Hindlimb muscle (tissue), 1 donor: Measurements from ENCODE around the gene DBP. TPM values are rescaled to one million over a fixed set of nuclear protein-coding genes. Genes with fewer than 3 reads are reported as not detected.
"Not testable (repeated sequence)": the region's sequence is repeated elsewhere in the genome, so short reads cannot be mapped to it uniquely, and the experiment has no call there.

Experiments used
- DNase-seq: peaks from one replicate; pipeline ENCODE4 v3.0.0-alpha.2; 2013
- polyA plus RNA-seq: library from polyadenylated mRNA; unstranded; fragments of 120-200 nt; gene quantifications from one replicate; pipeline ENCODE4 v1.2.1, GENCODE V29; 2013; ENCODE audit not compliant: insufficient read length

The DBP gene, protein sequence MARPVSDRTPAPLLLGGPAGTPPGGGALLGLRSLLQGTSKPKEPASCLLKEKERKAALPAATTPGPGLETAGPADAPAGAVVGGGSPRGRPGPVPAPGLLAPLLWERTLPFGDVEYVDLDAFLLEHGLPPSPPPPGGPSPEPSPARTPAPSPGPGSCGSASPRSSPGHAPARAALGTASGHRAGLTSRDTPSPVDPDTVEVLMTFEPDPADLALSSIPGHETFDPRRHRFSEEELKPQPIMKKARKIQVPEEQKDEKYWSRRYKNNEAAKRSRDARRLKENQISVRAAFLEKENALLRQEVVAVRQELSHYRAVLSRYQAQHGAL
- polyA plus RNA-seq, result 7.9 TPM

GRCh38 chr19:48636859-48637448 is at the start of gene DBP:
TSS of gene DBP (minus strand) at chr19:48637379. CDS start at chr19:48636994, 385 bp downstream.
- DNase-seq, result no peak

DNA sequence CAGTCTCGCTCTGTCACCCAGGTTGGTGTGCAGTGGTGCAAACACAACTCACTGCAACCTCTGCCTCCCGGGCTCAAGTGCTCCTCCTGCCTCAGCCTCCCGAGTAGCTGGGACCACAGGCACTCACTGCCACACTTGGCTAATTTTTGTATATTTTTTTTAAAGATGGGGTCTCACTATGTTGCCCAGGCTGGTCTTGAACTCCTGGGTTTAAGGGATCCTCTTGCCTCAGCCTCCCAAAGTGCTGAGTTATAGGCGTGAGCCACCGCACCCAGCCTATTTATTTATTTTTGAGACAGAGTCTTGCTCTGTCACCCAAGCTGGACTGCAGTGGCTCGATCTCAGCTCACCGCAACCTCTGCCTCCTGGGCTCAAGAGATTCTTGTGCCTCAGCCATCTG is 49.5 kb upstream of the DBP start:
- DNase-seq, result not testable (repeated sequence)

DNA sequence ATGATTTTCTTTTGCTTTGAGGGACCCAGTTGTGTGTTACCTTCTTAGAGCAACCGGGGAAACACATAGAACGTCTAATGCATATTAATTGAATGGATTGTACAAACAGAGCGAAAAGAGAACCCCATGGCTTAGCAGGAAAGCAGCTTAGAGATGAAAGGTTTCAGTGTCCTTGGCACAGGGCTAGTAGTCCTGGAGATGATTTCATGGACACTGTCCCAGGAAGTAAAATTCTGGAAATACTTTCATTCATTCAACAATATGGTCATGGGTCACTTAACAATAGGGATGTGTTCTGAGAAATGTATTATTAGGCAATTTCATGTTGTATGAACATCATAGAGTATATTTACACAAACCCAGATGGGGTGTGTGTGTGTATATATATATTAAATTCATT is 48.9 kb upstream of the DBP start:
- DNase-seq, result no peak

DNA sequence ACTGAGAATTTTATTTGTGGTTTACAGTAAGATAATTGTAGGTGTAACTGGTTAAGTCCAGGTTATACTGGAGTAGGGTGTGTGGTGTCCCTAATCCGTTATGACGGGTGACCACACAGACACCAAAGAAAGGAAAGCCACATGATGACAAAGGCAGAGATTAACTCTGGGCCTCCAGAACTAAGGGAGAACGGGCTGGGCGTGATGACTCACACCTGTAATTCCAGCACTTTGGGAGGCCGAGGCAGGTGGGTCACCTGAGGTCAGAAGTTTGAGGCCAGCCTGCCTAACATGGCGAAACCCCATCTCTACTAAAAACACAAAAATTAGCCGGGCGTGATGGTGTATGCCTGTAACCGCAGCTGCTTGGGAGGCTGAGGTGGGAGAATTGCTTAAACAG is 48.4 kb upstream of the DBP start:
- no peak for DNase-seq

GRCh38 chr19:48683349-48683748 is 46.2 kb upstream of the DBP start:
- DNase-seq, result peak; percentile 67

DNA sequence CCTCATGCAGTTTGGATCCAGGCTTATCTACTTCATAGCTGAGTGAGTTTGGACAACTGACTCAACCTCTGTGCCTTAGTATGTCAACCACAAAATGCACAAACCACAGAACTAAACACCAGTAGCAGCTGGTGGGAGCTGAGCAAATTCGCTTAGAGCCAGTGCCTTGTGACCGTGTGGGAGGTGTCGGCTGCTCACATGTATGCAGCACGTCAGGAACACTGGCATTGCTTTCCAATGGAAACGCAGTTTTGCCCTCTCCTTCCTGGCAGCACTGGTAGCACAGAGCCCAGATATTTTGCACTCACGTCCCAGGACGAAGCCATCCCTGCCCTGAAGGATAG is 43.9 kb upstream of the DBP start:
- DNase-seq, result no peak

- no peak for DNase-seq
These were observed 43.4 kb upstream of the DBP start for GRCh38 chr19:48680436-48681126.

DNA sequence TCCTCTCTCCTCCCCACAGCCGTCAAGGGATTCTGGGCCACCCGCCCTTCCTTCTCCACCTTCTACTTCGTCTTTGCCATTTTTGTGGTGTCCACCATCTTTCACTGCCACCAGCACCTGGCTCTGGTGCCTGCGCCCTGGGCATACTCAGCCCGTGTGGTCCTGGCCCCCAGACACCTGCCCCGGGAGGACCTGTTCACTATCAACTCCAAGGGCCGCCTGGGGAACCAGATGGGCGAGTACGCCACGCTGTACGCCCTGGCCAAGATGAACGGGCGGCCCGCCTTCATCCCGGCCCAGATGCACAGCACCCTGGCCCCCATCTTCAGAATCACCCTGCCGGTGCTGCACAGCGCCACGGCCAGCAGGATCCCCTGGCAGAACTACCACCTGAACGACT is 42.8 kb upstream of the DBP start:
- DNase-seq, result not testable (repeated sequence)

DNA sequence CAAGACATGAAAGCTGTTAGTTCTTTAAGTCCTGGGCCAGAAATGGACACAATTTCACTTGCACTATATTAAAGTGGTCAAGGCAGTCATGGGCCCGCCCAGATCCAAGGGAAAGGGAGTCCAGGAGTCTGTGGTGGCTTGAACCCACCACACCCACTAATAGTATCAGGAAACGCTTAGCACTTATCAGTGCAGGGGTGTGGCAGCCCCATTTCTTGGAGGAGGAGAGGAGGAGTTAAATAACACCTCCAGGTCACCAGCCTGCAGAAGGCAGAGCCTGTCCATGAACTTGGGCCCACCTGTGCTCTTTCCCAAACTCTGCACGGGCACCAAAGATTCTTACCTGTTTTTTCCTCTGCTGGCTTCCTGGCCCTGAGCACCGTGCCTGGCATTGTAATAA is 41.0 kb upstream of the DBP start:
- no peak for DNase-seq

GRCh38 chr19:48676887-48677286 is 39.7 kb upstream of the DBP start:
- no peak for DNase-seq

DNA sequence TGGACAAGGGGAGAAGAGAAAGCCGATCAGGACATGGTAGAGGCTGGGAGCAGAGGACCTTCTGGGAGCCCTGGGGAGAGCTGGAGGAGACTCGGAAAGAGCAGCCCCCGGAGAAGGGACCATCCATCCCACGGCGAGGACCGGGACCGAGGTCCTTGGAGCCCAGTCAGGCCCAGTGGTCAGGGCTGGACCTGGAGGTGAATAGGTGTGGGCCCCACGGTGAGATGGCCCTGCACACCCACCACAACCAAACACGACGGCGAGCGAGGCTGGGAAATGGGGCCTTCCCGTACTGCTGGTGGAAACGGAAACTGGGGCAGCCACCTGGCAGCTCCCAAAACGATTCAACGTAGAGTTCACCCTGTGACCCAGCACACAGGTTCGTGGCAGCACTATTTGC is 39.3 kb upstream of the DBP start:
- no peak for DNase-seq

DNA sequence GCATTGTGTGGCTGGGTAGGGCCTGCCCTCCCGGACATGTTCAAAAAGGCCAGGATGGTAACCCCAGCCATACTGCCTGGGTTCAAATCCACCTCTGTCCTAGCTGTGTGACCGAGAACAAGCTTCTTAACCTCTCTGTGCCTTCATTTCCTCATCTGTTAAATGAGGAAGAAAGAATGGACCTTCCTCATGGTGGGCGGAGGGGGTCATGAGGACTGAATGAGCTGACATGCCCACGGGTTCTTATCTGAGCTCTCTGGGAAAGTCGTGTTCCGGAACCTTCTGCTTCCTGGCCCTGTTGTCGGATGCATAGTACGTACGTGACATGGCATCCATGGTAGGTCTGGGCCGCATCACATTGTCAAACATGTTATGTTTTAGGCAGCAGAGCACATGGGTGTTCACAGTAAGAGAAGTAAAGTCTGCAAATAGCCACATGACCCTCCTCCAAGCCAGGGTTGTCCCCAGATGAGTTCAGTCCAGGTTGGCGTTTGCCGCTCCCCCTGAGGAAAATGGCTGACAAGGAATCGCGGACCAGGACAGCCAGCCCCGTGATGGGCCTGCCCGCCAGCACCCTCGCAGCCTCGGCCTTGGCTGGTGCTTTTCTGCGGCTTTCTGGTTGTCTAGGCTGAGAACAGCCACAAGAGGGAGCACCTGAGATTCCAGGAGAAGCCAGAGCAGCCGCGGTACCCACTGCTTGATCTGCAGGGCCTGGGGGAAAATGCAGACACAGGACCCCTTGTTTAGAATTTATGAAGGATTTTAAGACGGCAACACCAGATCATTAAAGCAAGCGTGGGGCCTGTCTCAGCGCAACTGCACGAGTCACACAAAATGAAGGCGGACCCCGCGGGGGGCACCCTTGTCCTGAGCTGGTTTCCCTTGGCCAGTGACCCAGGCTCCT is 38.0 kb upstream of the DBP start:
- peak; percentile 78 for DNase-seq

DNA sequence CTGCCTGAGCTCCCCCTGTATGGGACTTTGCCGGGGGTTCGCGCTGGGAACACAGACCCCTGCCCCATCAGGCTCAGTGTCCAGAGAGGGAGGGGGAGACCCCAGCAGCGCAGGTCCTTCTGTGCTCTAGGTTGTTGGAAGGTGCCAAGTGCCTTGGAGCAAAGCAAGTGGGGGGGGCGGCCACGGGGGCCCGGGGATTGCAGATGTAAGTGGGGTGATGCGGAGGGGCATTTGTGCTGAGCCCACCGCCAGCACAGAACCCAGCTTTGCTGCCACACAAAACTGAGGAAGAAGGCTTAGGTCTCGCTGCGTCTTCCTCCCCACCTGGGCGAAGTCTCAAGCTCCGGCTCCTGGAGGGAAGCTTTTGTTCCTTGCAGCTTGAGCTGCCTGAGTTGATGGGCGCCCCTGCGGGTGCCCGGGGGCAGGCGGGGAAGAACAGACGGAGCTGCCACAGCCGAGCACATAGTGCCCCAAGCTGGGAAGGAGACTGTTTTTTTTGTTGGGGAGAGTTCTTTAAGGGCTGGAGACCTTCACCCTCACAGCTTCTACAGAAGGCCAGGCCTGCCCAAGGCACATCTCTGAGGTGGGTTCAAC is 37.1 kb upstream of the DBP start:
- DNase-seq, result no peak

DNA sequence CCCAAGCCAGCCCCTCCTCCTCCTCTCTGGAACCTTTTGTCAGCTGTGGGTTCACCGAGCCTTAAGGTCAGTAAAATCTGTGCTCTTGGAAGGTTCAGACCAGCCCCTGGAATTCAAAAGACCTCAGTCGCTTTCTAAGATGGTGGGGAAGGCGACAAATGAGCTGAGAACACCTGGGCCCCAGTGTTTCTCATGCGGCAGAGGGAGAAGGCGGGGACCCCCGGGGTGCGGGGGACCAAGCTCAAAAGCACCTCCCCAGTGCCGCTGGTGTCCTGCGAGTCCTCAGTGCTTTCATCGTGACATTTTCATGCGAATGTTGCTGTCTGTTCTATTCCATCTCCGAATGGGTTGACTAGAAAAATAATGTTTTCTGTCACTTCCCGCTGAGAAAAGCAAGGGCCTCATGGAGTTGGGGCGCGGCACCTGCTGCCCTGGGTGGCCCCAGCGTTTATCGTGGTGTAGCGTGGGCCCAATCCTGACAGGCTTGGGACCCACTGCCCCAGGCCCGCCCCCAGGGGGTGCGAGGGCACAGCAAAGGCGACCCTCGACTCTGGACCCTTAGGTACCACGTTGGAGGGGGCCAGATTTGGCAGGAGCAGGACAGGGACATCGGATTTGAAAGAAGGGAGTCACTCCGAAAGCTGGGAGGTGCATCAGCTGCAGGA is 36.4 kb upstream of the DBP start:
- DNase-seq, result no peak

GRCh38 chr19:48672994-48673393 is 35.8 kb upstream of the DBP start, which contains the start of gene NTN5:
TSS of gene NTN5 (minus strand) at chr19:48673017. CDS start at chr19:48670986, 2,031 bp downstream.
- no peak for DNase-seq

- no peak for DNase-seq
These were observed 34.3 kb upstream of the DBP start for GRCh38 chr19:48671446-48671995.

GRCh38 chr19:48670699-48671445 is 33.7 kb upstream of the DBP start:
- no peak for DNase-seq

GRCh38 chr19:48669903-48670668 is 32.9 kb upstream of the DBP start:
- no peak for DNase-seq

- no peak for DNase-seq
These were observed 31.6 kb upstream of the DBP start for GRCh38 chr19:48668761-48669160.

DNA sequence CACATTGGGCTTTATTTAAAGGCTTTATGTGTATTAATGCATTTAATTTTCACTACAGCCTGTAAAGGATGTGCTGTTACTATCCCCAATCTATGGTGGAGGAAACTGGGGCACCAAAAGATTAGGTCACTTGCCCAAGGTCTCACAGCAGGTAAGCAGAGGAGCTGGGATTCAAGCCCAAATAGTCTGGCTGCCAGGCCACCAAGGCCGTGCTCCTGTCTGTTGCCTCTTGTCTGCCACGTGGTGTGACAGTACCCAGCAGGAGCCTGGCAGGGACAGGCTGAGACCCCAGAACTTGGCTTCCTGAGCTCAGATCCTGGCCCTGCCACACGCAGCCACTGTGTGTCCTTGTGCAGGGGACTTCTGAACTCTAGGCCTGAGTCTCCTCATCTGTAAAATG is 31.2 kb upstream of the DBP start:
- DNase-seq, result no peak
